ENCODE results near the gene GTF2IRD1. TPM values are rescaled to one million over a fixed set of nuclear protein-coding genes. Genes with fewer than 3 reads are reported as not detected.
"Not testable (repeated sequence)": the region's sequence is repeated elsewhere in the genome, so short reads cannot be mapped to it uniquely, and the experiment has no call there.

The GTF2IRD1 gene
- total RNA-seq, 1 experiment from 2014 or later, result 14.9 TPM

- H3F3A ChIP-seq (ENCODE audit: low read length, unreplicated experiment), result no peaks in the 10 kb centered on the region
- ATAC-seq, result no peak
- no peaks in the 10 kb centered on the region for H3K36me3 ChIP-seq (ENCODE audit: low read depth, low read length)
- H3K4me1 ChIP-seq (ENCODE audit: insufficient read depth, low read length), result no peaks in the 10 kb centered on the region
- no peak overlapping the region for H3K4me3 ChIP-seq (ENCODE audit: low read length)
- H3K27ac ChIP-seq (ENCODE audit: low read length), result no peak overlapping the region
- H3K79me2 ChIP-seq (ENCODE audit: low read length), result 0 out of 2 replicates have a peak, but pooled peaks cover 4% of the 10 kb centered on the region
- no peaks in the 10 kb centered on the region for H3K27me3 ChIP-seq (ENCODE audit: low read length)
- no peak for TF ChIP-seq EZH2phosphoT487 (IDR thresholded peaks at IDR 0.05; ENCODE audit: borderline replicate concordance, low read length)
- no peak for TF ChIP-seq CTCF (conservative IDR thresholded peaks at IDR 0.05; ENCODE audit: low read depth, low read length)
- BruUV-seq (replicated peaks), result no TSS peak
- H3K9me2 ChIP-seq (replicated peaks; ENCODE audit: low read length), result no peaks in the 10 kb centered on the region
- no peak overlapping the region for H3K9ac ChIP-seq (ENCODE audit: low read length)
- H3K4me2 ChIP-seq (ENCODE audit: low read length), result no peak overlapping the region
- DNase-seq, result no peak
- intact Hi-C loops (cut with micrococcal nuclease), result no loop called here
- H2AFZ ChIP-seq (ENCODE audit: low read length), result no peak overlapping the region
- H4K20me1 ChIP-seq (ENCODE audit: low read length), result no peaks in the 10 kb centered on the region
- H3K9me3 ChIP-seq (ENCODE audit: low read length), result no peaks in the 10 kb centered on the region
- POLR2A ChIA-PET (ENCODE audit: unreplicated experiment), result no interaction called here
- CTCF ChIA-PET, result no interaction called here
Observed at GRCh38 chr7:74489997-74490945, 36.6 kb downstream of the GTF2IRD1 start.

- H3K79me2 ChIP-seq (ENCODE audit: low read length); CTCF ChIA-PET; H3K4me2 ChIP-seq (ENCODE audit: low read length); intact Hi-C loops (cut with micrococcal nuclease); H3K9me2 ChIP-seq (replicated peaks; ENCODE audit: low read length); POLR2A ChIA-PET (ENCODE audit: unreplicated experiment); DNase-seq; BruUV-seq (replicated peaks); H3K4me1 ChIP-seq (ENCODE audit: insufficient read depth, low read length); H2AFZ ChIP-seq (ENCODE audit: low read length); ATAC-seq; H4K20me1 ChIP-seq (ENCODE audit: low read length); H3K9me3 ChIP-seq (ENCODE audit: low read length); H3F3A ChIP-seq (ENCODE audit: low read length, unreplicated experiment); H3K27me3 ChIP-seq (ENCODE audit: low read length); H3K36me3 ChIP-seq (ENCODE audit: low read depth, low read length); H3K27ac ChIP-seq (ENCODE audit: low read length); H3K9ac ChIP-seq (ENCODE audit: low read length); H3K4me3 ChIP-seq (ENCODE audit: low read length): not testable (repeated sequence)
Observed at GRCh38 chr7:74491490-74491889, 37.8 kb downstream of the GTF2IRD1 start.

GRCh38 chr7:74493295-74493694 is 39.6 kb downstream of the GTF2IRD1 start:
- no TSS peak for BruUV-seq (replicated peaks)
- Histone ChIP-seq H2AFZ (ENCODE audit: low read length) (no peak overlapping the region), H3K4me1 (ENCODE audit: insufficient read depth, low read length) (no peaks in the 10 kb centered on the region), H3K79me2 (ENCODE audit: low read length) (no peaks in the 10 kb centered on the region), H3K9me2 (replicated peaks; ENCODE audit: low read length) (no peaks in the 10 kb centered on the region), H3K9ac (ENCODE audit: low read length) (no peak overlapping the region), H4K20me1 (ENCODE audit: low read length) (no peaks in the 10 kb centered on the region), H3K4me2 (ENCODE audit: low read length) (no peak overlapping the region), H3K4me3 (ENCODE audit: low read length) (no peak overlapping the region), H3F3A (ENCODE audit: low read length, unreplicated experiment) (no peaks in the 10 kb centered on the region), H3K27me3 (ENCODE audit: low read length) (no peaks in the 10 kb centered on the region), H3K27ac (ENCODE audit: low read length) (no peak overlapping the region), H3K9me3 (ENCODE audit: low read length) (no peaks in the 10 kb centered on the region), H3K36me3 (ENCODE audit: low read depth, low read length) (no peaks in the 10 kb centered on the region)
- DNase-seq (no peak), ATAC-seq (no peak)
- ChIA-PET POLR2A (ENCODE audit: unreplicated experiment) (no interaction called here), CTCF (no interaction called here)
- intact Hi-C loops (cut with micrococcal nuclease), result no loop called here
- TF ChIP-seq EZH2 (IDR thresholded peaks at IDR 0.05; ENCODE audit: low read length, unreplicated experiment) (no peak), EZH2phosphoT487 (IDR thresholded peaks at IDR 0.05; ENCODE audit: borderline replicate concordance, low read length) (no peak), CTCF (conservative IDR thresholded peaks at IDR 0.05; ENCODE audit: low read depth, low read length) (no peak)

Measured in PC-3 (cell line).